Stimulated activated CD4-positive, alpha-beta T cell treated with anti-CD3 and anti-CD28 coated beads, TNF-alpha, amount 100 ng/mL, for 48 hours (primary cell): ENCODE results near the gene P3H2.
"Not testable (repeated sequence)": the region's sequence is repeated elsewhere in the genome, so short reads cannot be mapped to it uniquely, and the experiment has no call there.

ENCODE experiments used
- DNase-seq, 3 donors: peaks; one replicate each; pipeline ENCODE4 v3.0.0-alpha.2; 2020; ENCODE audit warnings: low read depth in 3 of 3

Gene P3H2

DNA sequence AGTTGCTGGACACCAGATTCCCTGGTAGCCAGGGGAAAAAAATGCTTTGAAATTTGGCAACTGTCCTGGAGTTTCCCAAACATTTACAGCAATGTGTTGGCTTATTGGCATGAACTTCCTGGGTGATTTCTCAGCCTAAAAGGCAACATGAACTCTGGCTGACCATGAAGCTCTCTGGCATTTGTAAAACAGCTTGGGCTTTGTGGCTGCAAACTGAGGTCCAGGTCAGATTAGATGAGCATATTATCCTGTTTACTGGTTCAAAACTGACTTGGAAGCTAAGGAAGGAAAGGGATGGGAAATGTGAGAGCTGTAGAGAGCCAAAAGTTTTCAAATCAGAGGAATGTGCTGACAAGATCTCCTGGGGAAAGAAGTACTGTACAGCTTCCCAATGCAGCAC lies 139.0 kb downstream of the P3H2 start:
- no peak for DNase-seq

DNA sequence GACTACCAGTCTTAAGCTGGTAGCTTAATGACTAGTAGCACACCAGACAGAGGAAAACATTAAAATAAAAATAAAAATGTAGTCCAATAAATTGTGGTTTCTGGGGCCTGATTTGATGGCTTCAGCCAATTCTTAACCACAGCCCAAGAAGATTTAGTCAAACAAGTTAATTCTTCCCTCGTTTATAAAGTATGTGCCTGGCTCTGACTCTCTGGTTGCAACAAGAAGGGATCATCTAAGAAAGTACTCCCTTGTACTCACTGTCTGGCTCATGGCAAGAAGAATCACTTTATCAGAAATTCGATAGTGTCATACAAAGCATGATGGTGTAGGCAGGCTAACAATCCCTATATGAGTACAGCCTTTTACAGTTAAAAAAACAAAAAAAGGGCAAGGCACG lies 141.9 kb downstream of the P3H2 start:
- no peak for DNase-seq

- DNase-seq: no peak
These were observed 143.5 kb downstream of the P3H2 start for GRCh38 chr3:189977174-189977573.

- DNase-seq: no peak
These were observed 145.2 kb downstream of the P3H2 start for GRCh38 chr3:189975391-189975990.

DNA sequence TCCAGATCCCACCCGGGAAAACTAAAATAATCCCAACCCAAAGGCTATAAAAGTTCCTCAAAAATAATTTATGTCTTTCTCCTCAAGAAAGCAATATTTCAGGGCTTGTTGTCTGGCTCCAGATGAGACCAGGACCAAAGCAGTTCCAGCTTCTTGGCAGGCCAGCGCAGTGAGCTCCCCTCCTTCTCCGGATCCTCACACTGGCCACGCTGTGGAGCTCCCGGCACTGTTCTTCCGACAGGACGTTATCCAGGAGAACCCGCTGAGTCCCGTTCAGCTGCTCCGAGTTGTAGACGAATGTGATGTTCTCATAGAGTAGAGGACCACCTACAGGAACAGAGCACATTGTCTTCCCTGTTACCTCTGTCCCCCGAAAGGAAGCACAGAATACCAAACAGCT lies 146.3 kb downstream of the P3H2 start:
- no peak for DNase-seq

- DNase-seq: peak in 1 of 3 donors; percentile 34
These were observed 153.3 kb downstream of the P3H2 start for GRCh38 chr3:189967254-189967865.

DNA sequence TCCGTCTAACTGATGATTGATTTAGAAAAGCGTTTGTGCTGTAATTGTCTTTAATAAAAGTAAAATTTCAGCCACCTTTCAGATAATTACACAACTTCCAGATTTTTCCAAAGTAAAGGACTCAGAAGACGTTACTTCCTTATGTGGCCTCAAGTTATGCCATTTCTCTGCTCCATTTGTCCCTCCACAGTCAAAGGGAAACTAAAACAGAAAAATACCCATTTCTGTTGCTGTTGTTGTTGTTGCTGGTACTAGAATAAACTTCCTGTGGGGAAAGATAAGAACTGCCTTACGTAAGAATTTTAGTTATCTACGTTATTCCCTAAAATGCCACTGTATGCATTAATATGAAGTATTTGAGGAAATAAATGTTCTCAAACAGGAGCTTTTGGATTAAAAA lies 153.9 kb downstream of the P3H2 start:
- DNase-seq: no peak

- no peak for DNase-seq
These were observed 155.9 kb downstream of the P3H2 start for GRCh38 chr3:189964623-189965332.

DNA sequence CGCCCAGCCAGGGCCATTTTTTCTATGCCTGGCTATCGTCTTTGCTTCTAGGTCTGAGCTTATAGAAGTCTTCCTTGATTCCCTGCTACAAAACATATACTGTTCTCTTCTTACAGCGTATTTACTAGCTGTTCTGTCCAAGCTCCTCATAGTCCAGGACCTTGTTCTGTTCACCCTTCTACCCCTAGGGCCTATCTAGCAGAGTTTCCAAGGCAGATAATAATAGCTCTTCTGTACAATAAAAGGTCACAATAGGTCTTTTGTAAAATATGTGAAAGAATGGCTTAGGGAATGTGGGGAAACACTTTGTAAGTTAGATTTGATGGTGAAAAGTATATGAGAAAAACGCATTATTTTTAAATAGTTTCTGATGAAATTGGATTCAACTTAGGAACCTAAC lies 158.2 kb downstream of the P3H2 start:
- DNase-seq: no peak

DNA sequence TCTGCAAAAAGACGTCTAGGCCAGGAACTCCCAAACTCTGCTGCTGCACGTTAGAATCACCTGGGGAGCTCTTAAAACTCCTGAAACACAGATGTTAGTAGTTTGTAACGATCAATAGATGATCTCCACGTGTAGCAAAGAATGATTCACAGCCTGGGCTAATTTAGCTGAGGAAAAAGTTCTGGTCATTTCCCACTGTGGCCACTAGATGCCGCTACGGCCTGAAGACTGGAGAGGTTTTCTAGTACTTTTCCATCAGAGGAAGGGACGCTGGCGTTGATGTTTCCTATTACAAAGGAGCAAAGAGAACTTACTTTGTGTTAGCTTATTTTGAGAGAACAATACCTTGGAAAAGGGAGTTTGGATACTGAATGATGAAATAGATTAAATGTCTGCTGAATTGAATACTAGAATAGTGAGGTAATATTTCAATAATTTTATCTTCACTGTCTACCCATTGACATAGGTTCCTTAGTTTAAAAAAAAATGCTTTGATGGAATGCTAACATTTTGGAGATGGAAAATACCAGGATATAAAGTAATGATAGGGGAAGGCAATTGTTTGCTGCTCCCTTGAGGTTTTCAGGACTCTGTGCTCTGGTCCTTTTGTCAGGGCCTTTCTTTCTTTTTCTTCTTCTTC lies 159.1 kb downstream of the P3H2 start:
- peak; percentile 51 to 59 (median 57) for DNase-seq

- DNase-seq: not testable (repeated sequence)
These were observed 159.6 kb downstream of the P3H2 start for GRCh38 chr3:189961086-189961485.

DNA sequence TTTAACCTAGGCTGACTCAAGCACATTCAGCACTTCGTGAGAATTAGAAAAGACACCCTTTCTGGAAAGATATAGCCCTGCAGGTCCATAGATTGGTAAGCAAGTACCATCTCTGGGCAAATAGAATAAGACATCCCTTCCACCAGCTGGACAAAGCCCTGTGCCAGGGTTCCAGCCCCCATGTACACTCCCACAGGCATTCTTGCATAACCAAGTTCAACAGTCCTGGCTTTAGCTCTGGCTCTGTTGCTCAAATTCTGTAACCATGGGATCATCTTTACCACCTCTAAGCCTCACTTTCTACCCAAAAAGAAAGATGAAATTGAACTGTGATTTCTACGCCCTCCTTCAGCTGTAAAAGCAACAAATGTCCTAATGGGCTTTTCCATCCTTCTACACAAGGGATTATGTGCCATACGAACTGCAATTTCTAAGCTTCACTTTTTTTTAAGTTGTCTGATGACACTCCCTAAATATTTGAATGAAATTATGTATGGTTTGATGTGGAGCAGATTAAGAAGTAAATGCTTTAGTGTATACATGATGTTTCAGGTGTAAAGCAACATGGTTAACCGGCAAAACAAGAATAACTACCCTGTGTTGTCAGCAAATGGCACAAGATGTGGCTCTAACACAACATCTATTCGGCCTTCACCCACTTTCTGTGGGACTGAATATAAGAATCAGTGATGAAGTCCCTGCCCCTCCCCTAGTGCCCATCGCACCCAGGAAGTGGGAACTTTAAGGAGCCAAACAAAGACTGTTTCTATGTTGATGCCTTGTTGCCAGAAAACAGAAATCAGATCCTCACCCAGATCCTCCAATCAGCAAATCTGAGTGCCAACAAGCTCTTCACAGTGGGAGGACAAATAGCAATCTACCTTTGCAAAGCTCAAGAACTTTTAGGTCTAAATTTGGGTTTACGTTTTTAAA lies 165.7 kb downstream of the P3H2 start:
- no peak for DNase-seq

- no peak for DNase-seq
These were observed 167.1 kb downstream of the P3H2 start for GRCh38 chr3:189953551-189953950.

DNA sequence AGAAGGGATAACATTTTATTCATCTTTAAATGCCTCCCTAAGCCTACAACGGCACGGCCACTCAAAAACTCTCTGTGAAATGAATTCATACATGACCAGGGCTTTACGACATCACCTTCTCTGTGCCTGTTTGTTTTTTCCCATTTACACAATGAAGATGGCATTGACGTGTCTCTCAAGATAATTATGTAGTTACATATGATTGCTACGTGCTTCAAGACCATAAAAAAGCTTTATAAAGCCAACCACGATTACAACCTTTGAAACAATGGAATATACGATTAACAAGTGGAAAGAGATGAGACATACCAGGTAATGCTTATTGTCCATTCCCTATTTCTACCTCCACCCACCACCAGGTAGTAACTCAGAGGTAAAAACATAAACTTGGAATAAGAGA lies 168.4 kb downstream of the P3H2 start:
- no peak for DNase-seq

DNA sequence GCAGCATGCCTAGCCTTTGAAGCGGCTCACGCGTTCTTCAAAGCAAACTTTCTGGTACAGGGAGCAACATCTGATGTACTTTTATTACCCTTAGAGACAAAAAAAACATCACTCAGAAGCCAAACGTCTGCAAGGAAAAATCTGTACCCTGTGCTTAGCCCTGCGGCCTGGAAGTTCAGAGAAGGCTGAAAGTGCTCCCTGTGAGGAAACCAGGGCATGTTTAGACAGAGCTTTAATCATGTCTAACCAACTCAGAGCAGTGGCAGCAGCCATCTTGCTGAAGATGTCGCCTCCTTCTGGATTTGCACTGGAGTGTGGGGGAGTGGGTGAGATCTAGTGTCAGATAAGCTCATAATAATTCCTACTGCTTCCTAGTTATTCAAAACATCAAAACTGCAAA lies 170.4 kb downstream of the P3H2 start:
- DNase-seq: no peak

- no peak for DNase-seq
These were observed 171.1 kb downstream of the P3H2 start for GRCh38 chr3:189949580-189949979.

DNA sequence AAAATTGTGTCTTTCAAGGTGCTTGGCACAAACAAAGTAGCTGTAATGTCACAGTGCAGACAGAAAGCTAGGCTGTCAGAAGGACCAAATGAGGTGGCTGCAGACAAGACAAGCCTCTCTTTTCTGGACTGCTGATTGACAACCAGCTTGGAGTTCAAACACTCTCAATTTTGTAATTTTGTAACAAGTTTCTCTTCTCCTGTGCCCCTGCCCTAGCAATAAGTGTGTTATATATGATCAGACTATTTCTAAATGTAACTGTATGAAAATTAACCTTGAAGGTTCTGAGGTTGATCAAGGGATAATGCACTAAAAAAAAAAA lies 172.0 kb downstream of the P3H2 start:
- DNase-seq: no peak

DNA sequence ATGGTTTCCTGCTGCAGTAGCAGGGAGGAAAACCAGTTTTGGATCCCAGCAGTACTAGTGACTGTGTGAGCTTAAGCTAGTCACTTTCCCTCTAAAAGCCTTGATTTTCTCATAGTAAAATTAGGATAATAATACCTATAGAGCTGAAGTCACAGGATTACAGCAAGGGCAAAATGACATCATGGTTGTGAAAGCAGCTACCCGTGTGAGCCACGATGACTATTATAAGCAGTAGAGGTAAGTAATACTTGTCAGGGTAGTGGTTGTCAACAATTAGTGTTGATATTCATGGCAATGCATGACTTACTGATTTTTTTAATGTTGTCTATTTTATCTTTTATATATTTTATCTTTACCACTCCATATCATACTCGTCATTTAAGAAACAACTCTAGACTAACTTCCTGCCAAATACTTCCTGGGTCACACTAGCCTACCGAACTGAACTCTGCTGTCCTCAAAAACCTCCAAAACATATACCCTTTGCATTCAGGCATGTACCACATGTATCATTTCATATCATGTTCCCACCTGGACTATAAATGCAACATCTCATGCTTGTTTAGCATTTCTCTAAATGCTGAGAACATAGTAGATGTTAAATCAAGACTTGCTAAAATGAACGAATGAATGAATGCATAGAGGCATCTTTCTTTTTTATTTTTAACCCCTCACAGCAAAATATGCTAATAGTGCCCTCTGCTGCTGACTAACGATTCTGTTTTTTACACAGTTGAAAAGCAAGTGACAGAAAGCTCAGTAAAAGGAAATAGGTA lies 172.6 kb downstream of the P3H2 start:
- no peak for DNase-seq

DNA sequence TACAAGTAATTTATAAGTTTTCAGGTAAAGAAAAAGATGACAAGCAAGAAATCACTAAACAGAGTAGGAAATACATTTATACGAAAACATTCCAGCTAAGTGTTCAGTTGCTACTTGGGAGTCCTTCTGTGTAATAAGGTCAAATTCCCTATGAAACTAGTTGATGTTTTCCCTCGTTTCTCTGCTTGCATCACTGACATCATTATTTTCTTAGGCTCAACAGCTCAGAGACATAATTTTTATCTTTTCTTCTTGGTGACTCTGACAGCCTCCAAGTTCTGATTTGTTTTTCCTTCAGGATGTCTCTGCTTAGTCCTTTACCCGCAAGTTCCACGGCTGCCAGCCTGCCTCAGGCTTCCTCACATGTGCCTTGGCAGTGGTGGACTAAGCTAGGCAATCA lies 173.6 kb downstream of the P3H2 start:
- no peak for DNase-seq

GRCh38 chr3:189945935-189946709 lies 174.6 kb downstream of the P3H2 start:
- no peak for DNase-seq
